Ovary (tissue), 3 donors: Measurements from ENCODE around the gene WDR91.

Experiments
- EP300 ChIP-seq: sonication (generic); formaldehyde crosslinking; IDR thresholded peaks from one replicate; pipeline ENCODE4 v1.6.1; 2017; ENCODE audit warnings: antibody characterized with exemption
- POLR2A ChIP-seq: fragments of 450-650 bp; IDR thresholded peaks from one replicate; pipeline ENCODE4 v1.6.1; 2017; ENCODE audit warnings: antibody characterized with exemption, mild to moderate bottlenecking, moderate library complexity
- TF ChIP-seq, protein P1 (sequence below), 3 donors: fragments of 450-650 bp in 2 of 3; fragments of 200-600 bp in 1 of 3; IDR thresholded peaks; one replicate each; pipeline versions ENCODE4 v1.5.1 to v1.8.0; 2016 to 2022; ENCODE audit warnings: antibody characterized with exemption in 3 of 3, mild to moderate bottlenecking in 1 of 3
- donor health status: DM: no; HTN: no; CAD: no.

DNA sequence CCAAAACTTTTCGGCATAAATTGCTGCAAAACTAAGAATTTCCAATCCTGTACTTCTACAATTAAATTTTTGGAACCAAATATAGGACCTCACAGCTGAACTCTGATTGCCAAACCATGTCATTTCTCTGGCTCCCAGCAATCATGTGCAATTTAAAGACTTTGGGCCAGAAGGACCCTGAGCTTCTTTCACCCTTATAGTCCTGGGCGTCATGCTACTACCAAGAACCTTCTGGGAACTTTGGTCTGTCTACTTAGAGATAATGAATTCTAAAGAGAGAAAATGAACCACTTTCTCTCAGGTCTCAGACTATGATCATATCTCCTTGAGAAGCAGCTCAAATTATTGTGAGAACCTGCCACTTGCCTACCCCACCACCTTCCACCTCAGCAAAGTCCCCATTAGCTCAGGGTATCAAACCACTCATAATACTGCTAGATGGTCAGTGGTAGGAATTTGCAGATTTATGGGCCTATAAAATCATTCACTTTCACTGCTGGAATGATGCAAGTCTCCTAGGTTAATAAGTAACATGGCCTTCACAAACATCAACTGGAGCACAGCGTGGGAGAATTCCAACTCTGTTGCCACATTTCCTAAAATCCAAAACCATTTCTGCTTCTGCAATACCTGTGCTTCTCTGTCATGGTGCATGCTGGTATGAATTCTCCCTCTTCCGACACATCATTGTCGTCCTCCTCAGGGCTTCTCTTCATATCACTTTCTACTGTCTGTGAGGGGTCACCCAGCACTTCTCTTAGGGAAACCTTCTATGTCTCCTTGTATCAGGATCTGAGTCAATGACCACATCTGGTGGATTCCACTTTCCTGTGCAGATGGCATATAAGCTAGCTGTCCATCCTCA, 6.6 kb upstream of the WDR91 start:
- TF ChIP-seq, protein P1, sequence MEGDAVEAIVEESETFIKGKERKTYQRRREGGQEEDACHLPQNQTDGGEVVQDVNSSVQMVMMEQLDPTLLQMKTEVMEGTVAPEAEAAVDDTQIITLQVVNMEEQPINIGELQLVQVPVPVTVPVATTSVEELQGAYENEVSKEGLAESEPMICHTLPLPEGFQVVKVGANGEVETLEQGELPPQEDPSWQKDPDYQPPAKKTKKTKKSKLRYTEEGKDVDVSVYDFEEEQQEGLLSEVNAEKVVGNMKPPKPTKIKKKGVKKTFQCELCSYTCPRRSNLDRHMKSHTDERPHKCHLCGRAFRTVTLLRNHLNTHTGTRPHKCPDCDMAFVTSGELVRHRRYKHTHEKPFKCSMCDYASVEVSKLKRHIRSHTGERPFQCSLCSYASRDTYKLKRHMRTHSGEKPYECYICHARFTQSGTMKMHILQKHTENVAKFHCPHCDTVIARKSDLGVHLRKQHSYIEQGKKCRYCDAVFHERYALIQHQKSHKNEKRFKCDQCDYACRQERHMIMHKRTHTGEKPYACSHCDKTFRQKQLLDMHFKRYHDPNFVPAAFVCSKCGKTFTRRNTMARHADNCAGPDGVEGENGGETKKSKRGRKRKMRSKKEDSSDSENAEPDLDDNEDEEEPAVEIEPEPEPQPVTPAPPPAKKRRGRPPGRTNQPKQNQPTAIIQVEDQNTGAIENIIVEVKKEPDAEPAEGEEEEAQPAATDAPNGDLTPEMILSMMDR (IDR thresholded peaks at IDR 0.05): no peak
- TF ChIP-seq POLR2A (no peak), EP300 (no peak)
